Ovary (tissue), 9 donors: ENCODE data around the gene CTSO. TPM values are rescaled to one million over a fixed set of nuclear protein-coding genes. Genes with fewer than 3 reads are reported as not detected.

Source experiments
- DNase-seq, 5 donors: peaks; one replicate each; pipeline ENCODE4 v3.0.0-alpha.2; 2019 to 2020
- H3K27ac ChIP-seq, 2 donors: fragments of 200-600 bp; one replicate each; pipeline versions ENCODE4 v1.5.1 to v1.8.0; 2019 to 2022
- H3K27me3 ChIP-seq: fragments of 200-600 bp; one replicate; pipeline ENCODE4 v1.8.0; 2022
- H3K36me3 ChIP-seq: fragments of 200-600 bp; sonication (generic); one replicate; pipeline ENCODE4 v1.5.1; 2019
- H3K4me1 ChIP-seq: one replicate; pipeline ENCODE4 v1.8.1; 2013; ENCODE audit warnings: mild to moderate bottlenecking, moderate library complexity; ENCODE audit not compliant: insufficient read depth
- H3K4me3 ChIP-seq: fragments of 200-600 bp; sonication (generic); one replicate; pipeline ENCODE4 v1.5.1; 2017
- H3K9me3 ChIP-seq, 2 donors: fragments of 200-600 bp in 1 of 2; sonication (generic) in 1 of 2; one replicate each; pipeline versions ENCODE4 v1.5.1 to v1.8.1; 2013 to 2019; ENCODE audit warnings: mild to moderate bottlenecking in 1 of 2, moderate library complexity in 1 of 2
- CTCF ChIP-seq, 3 donors: fragments of 450-650 bp in 2 of 3; fragments of 200-600 bp in 1 of 3; IDR thresholded peaks; one replicate each; pipeline versions ENCODE4 v1.5.1 to v1.8.0; 2016 to 2022; ENCODE audit warnings: antibody characterized with exemption in 3 of 3, mild to moderate bottlenecking in 1 of 3
- EP300 ChIP-seq: sonication (generic); formaldehyde crosslinking; IDR thresholded peaks from one replicate; pipeline ENCODE4 v1.6.1; 2017; ENCODE audit warnings: antibody characterized with exemption
- POLR2A ChIP-seq: fragments of 450-650 bp; IDR thresholded peaks from one replicate; pipeline ENCODE4 v1.6.1; 2017; ENCODE audit warnings: antibody characterized with exemption, mild to moderate bottlenecking, moderate library complexity
- WGBS, 3 donors: extraction: QIAGEN DNeasy Blood & Tissue Kit in 1 of 3; methylation state at CpG; one replicate each; pipeline versions ENCODE4 v1.1.5 to v1.1.7; 2013 to 2017; 5-methylcytosine and 5-hydroxymethylcytosine counted together
- intact Hi-C, 4 donors: fragments of 100-400 bp; cut with DNase I; formaldehyde crosslinking; loops; one replicate each; pipeline versions ENCODE4 v1.11.0 to v1.15.1; 2022 to 2023
- polyA plus RNA-seq, 2 donors: library from polyadenylated mRNA; stranded (reverse); fragments of 200-250 nt in 1 of 2; fragments of 350-450 nt in 1 of 2; fragmentation: Illumina TruSeq in 1 of 2; extraction: RNeasy Lipid Tissue Mini Kit (QIAGEN cat#74804) in 1 of 2; gene quantifications; one replicate each; pipeline ENCODE4 v1.2.3, GENCODE V29; 2013 to 2014
- total RNA-seq, 7 donors: library from RNA; depleted of rRNA in 2 of 7; stranded (reverse); fragments of >200 nt in 2 of 7; fragmentation: NEBNext Ultra II Directional in 3 of 7; extraction: Animal tissue kit (Norgen Biotek cat#: 25700) in 3 of 7; gene quantifications; one replicate each; pipeline versions ENCODE4 v1.1.0 to v1.2.4, GENCODE V29; 2016 to 2023
- donor health status: DM: no; HTN: no; CAD: no; lungs with moderate emphysema.
- donor health status: DM: no; HTN: no; CAD: no.
- donor health status: Bipolar disorder and iron deficiency.
- donor health status: DM: yes; HTN: yes; CAD: no.
- donor health status: DM: no; HTN: no; CAD: no.
- donor health status: DM: yes; HTN: yes; CAD: no.

CTSO gene
- total and polyA plus RNA-seq, 9 donors, result 12.0 to 58.3 (median 20.6) TPM

GRCh38 chr4:155883895-155884294, 69.8 kb downstream of the CTSO start:
- H3K27me3 ChIP-seq, result no peaks in the 10 kb centered on the region
- H3K4me1 ChIP-seq, result no peaks in the 10 kb centered on the region
- H3K27ac ChIP-seq, result no peak overlapping the region
- no peak overlapping the region for H3K4me3 ChIP-seq
- no peaks in the 10 kb centered on the region for H3K9me3 ChIP-seq
- no peak for DNase-seq
- no peak for TF ChIP-seq POLR2A
- TF ChIP-seq EP300, result no peak
- no peak for TF ChIP-seq CTCF (IDR thresholded peaks at IDR 0.05)
- intact Hi-C loops, result no loop called here
- H3K36me3 ChIP-seq, result no peaks in the 10 kb centered on the region
- WGBS, 3 donors, result 76 to 90% (median 86%) methylated on average over 3 of the region's 3 CpGs

GRCh38 chr4:155881555-155881954, 72.1 kb downstream of the CTSO start:
- Histone ChIP-seq H3K27me3 (no peaks in the 10 kb centered on the region), H3K4me3 (no peak overlapping the region), H3K27ac (no peak overlapping the region), H3K9me3 (no peaks in the 10 kb centered on the region), H3K36me3 (no peaks in the 10 kb centered on the region), H3K4me1 (no peaks in the 10 kb centered on the region)
- WGBS, 3 donors, result 17 to 29% (median 22%) methylated on average over 1 of the region's 1 CpG
- intact Hi-C loops, result no loop called here
- TF ChIP-seq POLR2A (no peak), EP300 (no peak), CTCF (IDR thresholded peaks at IDR 0.05) (no peak)
- no peak for DNase-seq

DNA sequence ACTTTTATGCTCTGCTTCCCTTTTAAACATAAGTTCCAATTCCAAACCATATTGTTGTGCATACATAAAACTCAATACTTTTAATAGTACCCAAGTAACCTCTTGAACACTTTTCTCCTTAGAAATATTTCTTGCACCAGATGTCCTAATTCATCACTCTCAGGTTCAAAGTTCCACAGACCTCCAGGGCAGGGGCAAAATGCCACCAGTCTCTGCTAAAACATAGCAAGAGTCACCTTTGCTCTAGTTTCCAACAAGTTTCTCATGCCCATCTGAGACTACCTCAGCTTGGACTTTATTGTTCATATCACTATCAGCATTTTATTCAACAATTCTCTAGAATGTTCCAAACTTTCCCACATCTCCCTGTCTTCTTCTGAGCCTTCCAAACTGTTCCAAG, 73.9 kb downstream of the CTSO start:
- DNase-seq, result no peak
- Histone ChIP-seq H3K27me3 (no peaks in the 10 kb centered on the region), H3K27ac (no peak overlapping the region), H3K4me1 (no peaks in the 10 kb centered on the region), H3K4me3 (no peak overlapping the region), H3K9me3 (no peaks in the 10 kb centered on the region), H3K36me3 (no peaks in the 10 kb centered on the region)
- TF ChIP-seq CTCF (IDR thresholded peaks at IDR 0.05) (no peak), POLR2A (no peak), EP300 (no peak)
- intact Hi-C loops, result no loop called here

GRCh38 chr4:155878611-155879010, 75.1 kb downstream of the CTSO start:
- intact Hi-C loops, result no loop called here
- H3K4me1 ChIP-seq, result no peaks in the 10 kb centered on the region
- no peak overlapping the region for H3K27ac ChIP-seq
- no peak for TF ChIP-seq CTCF (IDR thresholded peaks at IDR 0.05)
- no peak for TF ChIP-seq EP300
- no peak for TF ChIP-seq POLR2A
- no peaks in the 10 kb centered on the region for H3K36me3 ChIP-seq
- H3K9me3 ChIP-seq, result no peaks in the 10 kb centered on the region
- no peaks in the 10 kb centered on the region for H3K27me3 ChIP-seq
- WGBS, 3 donors, result 31 to 36% (median 33%) methylated on average over 2 of the region's 2 CpGs
- no peak overlapping the region for H3K4me3 ChIP-seq
- no peak for DNase-seq

GRCh38 chr4:155877971-155878370, 75.7 kb downstream of the CTSO start:
- 87 to 91% (median 88%) methylated on average over 4 of the region's 4 CpGs for WGBS, 3 donors
- TF ChIP-seq POLR2A (no peak), EP300 (no peak), CTCF (IDR thresholded peaks at IDR 0.05) (no peak)

More at GRCh38 chr4:155877971-155878370, 75.7 kb downstream of the CTSO start:
- no peak overlapping the region for H3K27ac ChIP-seq
- H3K27me3 ChIP-seq, result no peaks in the 10 kb centered on the region
- no peaks in the 10 kb centered on the region for H3K4me1 ChIP-seq
- H3K4me3 ChIP-seq, result no peak overlapping the region
- no peaks in the 10 kb centered on the region for H3K9me3 ChIP-seq
- no peak for DNase-seq
- no peaks in the 10 kb centered on the region for H3K36me3 ChIP-seq
- intact Hi-C loops, result no loop called here
